Measurements from ENCODE around the gene RHBDL1. TPM values are rescaled to one million over a fixed set of nuclear protein-coding genes. Genes with fewer than 3 reads are reported as not detected.
A peak's percentile ranks its signal among the peaks of the same experiment; 100 is the strongest.

Gene RHBDL1
- total RNA-seq, 2 donors from 2014 or later = 0.42 to 8.0 TPM

- ATAC-seq (ENCODE audit: insufficient number of reproducible peaks, low FRiP score, low read depth) = peak; percentile 3
- Histone ChIP-seq H3K27me3 (replicated peaks; ENCODE audit: insufficient read depth) (no peaks in the 10 kb centered on the region), H3K9me3 (no peaks in the 10 kb centered on the region), H3K36me3 (peaks cover 19% of the 10 kb centered on the region), H3K27ac (peak overlapping the region; percentile 49 to 76), H3K4me3 (peak overlapping the region; percentile 83), H3K4me1 (ENCODE audit: control insufficient read depth in 1 of 2, low read depth in 2 of 2) (peaks cover 28 to 55% of the 10 kb centered on the region in 2 donors)
- DNase-seq (ENCODE audit: low spot score) = no peak
- TF ChIP-seq CTCF (IDR thresholded peaks at IDR 0.05) = no peak
These were observed 3.7 kb downstream of the RHBDL1 start for GRCh38 chr16:678858-679813.

DNA sequence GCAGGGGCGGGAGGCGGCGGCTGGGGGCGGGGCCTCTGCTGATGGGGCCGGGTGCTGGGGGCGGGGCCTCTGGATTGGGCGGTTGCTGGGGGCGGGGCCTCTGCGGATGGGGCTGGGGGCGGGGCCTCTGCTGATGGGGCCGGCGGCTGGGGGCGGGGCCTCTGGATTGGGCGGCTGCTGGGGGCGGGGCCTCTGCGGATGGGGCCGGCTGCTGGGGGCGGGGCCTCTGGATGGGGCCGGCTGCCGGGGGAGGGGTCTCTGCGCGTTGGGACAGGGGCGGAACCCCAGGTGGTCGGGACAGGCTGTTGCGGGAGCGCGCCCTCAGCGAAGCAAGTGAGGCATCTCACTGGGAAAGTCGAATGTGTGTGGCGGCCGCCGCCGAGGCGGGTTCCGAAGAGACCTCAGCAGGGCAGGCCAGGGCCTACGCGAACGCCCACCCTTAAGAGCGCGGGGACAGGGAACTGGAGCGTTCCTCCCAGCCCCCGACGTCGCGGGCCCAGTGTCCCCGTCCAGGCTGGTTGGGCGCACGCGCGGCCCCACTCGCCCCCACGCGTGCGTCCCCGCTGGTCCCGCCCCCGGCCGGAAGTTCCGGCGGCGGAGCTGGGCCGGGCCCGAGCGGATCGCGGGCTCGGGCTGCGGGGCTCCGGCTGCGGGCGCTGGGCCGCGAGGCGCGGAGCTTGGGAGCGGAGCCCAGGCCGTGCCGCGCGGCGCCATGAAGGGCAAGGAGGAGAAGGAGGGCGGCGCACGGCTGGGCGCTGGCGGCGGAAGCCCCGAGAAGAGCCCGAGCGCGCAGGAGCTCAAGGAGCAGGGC lies 4.5 kb downstream of the RHBDL1 start, which contains the start of gene STUB1:
STUB1 (plus strand) TSS at position 597 of the 811 bp plus-strand sequence; CDS start at position 713, 116 bp downstream.
- no peaks in the 10 kb centered on the region for H3K27me3 ChIP-seq (replicated peaks; ENCODE audit: insufficient read depth)
- ATAC-seq (ENCODE audit: insufficient number of reproducible peaks, low FRiP score, low read depth) (peak; percentile 41), DNase-seq (ENCODE audit: low spot score) (peak; percentile 66)
- TF ChIP-seq CTCF (IDR thresholded peaks at IDR 0.05) = no peak
- peaks cover 19% of the 10 kb centered on the region for H3K36me3 ChIP-seq
- peaks cover 33 to 60% of the 10 kb centered on the region in 2 donors for H3K4me1 ChIP-seq (ENCODE audit: control insufficient read depth in 1 of 2, low read depth in 2 of 2)
- H3K4me3 ChIP-seq = peak within 1 kb of the TSS; percentile 83
- no peaks in the 10 kb centered on the region for H3K9me3 ChIP-seq
- H3K27ac ChIP-seq = peak within 1 kb of the TSS; percentile 82 to 95

GRCh38 chr16:680625-680945 lies 5.1 kb downstream of the RHBDL1 start:
- no peak for TF ChIP-seq CTCF (IDR thresholded peaks at IDR 0.05)
- Histone ChIP-seq H3K36me3 (peaks cover 19% of the 10 kb centered on the region), H3K4me3 (peak overlapping the region; percentile 83), H3K9me3 (no peaks in the 10 kb centered on the region), H3K27me3 (replicated peaks; ENCODE audit: insufficient read depth) (no peaks in the 10 kb centered on the region), H3K27ac (peak overlapping the region; percentile 82 to 95), H3K4me1 (ENCODE audit: control insufficient read depth in 1 of 2, low read depth in 2 of 2) (peaks cover 33 to 56% of the 10 kb centered on the region in 2 donors)
- ATAC-seq (ENCODE audit: insufficient number of reproducible peaks, low FRiP score, low read depth) = no peak
- DNase-seq (ENCODE audit: low spot score) = no peak

DNA sequence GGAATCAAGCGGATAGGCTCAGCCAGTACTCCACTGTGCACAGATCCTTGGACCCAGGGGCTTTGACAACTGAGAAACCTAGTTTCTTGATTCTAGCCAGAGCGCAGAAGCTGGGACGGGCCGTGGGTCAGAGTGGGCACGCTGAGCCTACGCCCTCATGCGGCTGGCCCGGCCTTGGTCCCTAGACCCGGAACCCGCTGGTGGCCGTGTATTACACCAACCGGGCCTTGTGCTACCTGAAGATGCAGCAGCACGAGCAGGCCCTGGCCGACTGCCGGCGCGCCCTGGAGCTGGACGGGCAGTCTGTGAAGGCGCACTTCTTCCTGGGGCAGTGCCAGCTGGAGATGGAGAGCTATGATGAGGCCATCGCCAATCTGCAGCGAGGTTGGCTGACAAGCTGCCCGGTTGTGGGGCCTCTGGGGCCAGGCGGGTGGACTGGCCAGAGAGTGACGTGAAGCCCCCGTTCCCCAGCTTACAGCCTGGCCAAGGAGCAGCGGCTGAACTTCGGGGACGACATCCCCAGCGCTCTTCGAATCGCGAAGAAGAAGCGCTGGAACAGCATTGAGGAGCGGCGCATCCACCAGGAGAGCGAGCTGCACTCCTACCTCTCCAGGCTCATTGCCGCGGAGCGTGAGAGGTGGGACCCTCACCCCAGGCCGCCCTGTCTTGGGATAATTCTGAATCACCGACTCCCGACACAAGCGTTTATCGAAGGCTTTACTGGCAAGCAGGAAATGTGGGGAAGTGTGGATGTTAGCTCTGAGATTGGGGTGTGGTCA lies 5.7 kb downstream of the RHBDL1 start:
- no peaks in the 10 kb centered on the region for H3K27me3 ChIP-seq (replicated peaks; ENCODE audit: insufficient read depth)
- TF ChIP-seq CTCF (IDR thresholded peaks at IDR 0.05) = no peak
- H3K4me3 ChIP-seq = peak overlapping the region; percentile 83
- peak overlapping the region; percentile 82 to 95 for H3K27ac ChIP-seq
- peaks cover 19% of the 10 kb centered on the region for H3K36me3 ChIP-seq
- H3K9me3 ChIP-seq = no peaks in the 10 kb centered on the region
- peaks cover 33 to 52% of the 10 kb centered on the region in 2 donors for H3K4me1 ChIP-seq (ENCODE audit: control insufficient read depth in 1 of 2, low read depth in 2 of 2)
- DNase-seq (ENCODE audit: low spot score) (no peak), ATAC-seq (ENCODE audit: insufficient number of reproducible peaks, low FRiP score, low read depth) (no peak)
